ENCODE measurements around the gene RNF150.

The RNF150 gene

DNA sequence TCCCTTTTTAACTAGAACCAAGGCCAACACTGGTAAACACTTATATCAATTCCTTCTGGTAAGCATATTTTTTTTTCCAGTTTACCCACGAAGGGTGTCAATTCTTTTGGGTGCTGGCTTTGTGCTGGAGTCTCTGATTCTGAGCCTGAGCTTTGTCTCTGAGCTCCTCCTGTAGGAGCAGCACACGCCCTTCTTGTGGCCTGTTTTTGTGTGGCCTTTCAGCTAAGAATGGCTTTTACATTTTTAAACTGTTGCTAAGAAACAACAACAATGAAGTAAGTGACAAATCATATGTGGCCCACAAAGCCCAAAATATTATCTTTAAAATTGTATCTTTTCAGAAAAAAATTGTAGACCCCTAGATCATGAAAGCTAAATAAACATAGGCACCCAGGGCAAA lies 279.1 kb downstream of the RNF150 start:
- Histone ChIP-seq H3K27ac (no peak overlapping the region), H3K9me3 (no peaks in the 10 kb centered on the region), H3K27me3 (no peaks in the 10 kb centered on the region), H3K4me3 (ENCODE audit: low read depth in 1 of 2, low read length in 1 of 2) (no peak overlapping the region), H3K4me1 (ENCODE audit: control insufficient read depth in 1 of 2, insufficient read depth in 1 of 2, low read depth in 1 of 2, low read length in 1 of 2) (no peaks in the 10 kb centered on the region), H3K36me3 (no peaks in the 10 kb centered on the region)
- TF ChIP-seq, protein P1, sequence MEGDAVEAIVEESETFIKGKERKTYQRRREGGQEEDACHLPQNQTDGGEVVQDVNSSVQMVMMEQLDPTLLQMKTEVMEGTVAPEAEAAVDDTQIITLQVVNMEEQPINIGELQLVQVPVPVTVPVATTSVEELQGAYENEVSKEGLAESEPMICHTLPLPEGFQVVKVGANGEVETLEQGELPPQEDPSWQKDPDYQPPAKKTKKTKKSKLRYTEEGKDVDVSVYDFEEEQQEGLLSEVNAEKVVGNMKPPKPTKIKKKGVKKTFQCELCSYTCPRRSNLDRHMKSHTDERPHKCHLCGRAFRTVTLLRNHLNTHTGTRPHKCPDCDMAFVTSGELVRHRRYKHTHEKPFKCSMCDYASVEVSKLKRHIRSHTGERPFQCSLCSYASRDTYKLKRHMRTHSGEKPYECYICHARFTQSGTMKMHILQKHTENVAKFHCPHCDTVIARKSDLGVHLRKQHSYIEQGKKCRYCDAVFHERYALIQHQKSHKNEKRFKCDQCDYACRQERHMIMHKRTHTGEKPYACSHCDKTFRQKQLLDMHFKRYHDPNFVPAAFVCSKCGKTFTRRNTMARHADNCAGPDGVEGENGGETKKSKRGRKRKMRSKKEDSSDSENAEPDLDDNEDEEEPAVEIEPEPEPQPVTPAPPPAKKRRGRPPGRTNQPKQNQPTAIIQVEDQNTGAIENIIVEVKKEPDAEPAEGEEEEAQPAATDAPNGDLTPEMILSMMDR (IDR thresholded peaks at IDR 0.05) = no peak

DNA sequence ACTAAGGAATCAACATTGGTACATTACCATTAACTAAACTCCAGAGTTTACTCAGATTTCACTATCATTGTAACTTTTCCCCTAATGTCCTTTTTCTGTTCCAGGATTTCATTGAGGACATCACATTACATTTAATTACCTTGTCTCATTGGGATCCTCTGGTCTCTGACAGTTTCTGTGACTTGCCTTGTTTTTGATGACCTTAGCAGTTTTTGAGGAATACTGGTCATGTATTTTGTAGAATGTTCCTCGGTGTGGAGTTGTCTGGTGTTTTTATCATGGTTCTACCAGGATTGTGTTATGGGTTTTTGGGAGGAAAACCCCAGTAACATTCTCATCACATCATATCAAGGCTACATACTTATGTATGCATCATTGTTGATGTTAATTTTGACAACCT lies 281.5 kb downstream of the RNF150 start:
- TF ChIP-seq, protein P1 (IDR thresholded peaks at IDR 0.05) = no peak
- no peaks in the 10 kb centered on the region for H3K9me3 ChIP-seq
- peaks cover 4% of the 10 kb centered on the region for H3K27me3 ChIP-seq
- H3K4me1 ChIP-seq (ENCODE audit: control insufficient read depth in 1 of 2, insufficient read depth in 1 of 2, low read depth in 1 of 2, low read length in 1 of 2) = no peaks in the 10 kb centered on the region
- H3K4me3 ChIP-seq (ENCODE audit: low read depth in 1 of 2, low read length in 1 of 2) = no peak overlapping the region
- no peaks in the 10 kb centered on the region for H3K36me3 ChIP-seq
- H3K27ac ChIP-seq = no peak overlapping the region

- Histone ChIP-seq H3K27ac (no peak overlapping the region), H3K36me3 (no peaks in the 10 kb centered on the region), H3K4me1 (ENCODE audit: control insufficient read depth in 1 of 2, insufficient read depth in 1 of 2, low read depth in 1 of 2, low read length in 1 of 2) (no peaks in the 10 kb centered on the region), H3K9me3 (no peaks in the 10 kb centered on the region), H3K27me3 (peaks cover 4% of the 10 kb centered on the region), H3K4me3 (ENCODE audit: low read depth in 1 of 2, low read length in 1 of 2) (no peak overlapping the region)
- TF ChIP-seq, protein P1 (IDR thresholded peaks at IDR 0.05) = no peak
Measured at GRCh38 chr4:140851032-140851636, 282.1 kb downstream of the RNF150 start.

DNA sequence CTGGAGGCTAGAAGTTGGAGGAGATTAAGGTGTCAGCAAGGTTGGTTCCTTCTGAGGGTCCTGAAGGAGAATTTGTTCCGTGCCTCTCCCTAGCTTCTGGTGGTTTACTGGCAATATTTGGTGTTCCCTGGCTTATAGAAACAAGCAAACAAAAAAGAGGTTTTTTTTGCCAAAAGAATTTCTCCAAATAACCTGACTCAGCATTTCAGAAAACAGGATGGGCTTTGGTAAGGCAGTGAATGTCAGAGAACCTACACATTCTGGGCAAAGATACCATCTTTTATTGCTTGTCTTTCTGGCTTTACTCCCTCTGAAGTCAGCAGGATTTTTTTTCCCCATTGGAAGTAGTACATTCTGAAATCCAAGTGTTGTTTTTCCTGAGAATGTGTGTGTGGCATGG lies 283.7 kb downstream of the RNF150 start:
- Histone ChIP-seq H3K36me3 (no peaks in the 10 kb centered on the region), H3K27ac (no peak overlapping the region), H3K9me3 (no peaks in the 10 kb centered on the region), H3K4me3 (ENCODE audit: low read depth in 1 of 2, low read length in 1 of 2) (no peak overlapping the region), H3K4me1 (ENCODE audit: control insufficient read depth in 1 of 2, insufficient read depth in 1 of 2, low read depth in 1 of 2, low read length in 1 of 2) (no peaks in the 10 kb centered on the region), H3K27me3 (peaks cover 9% of the 10 kb centered on the region)
- TF ChIP-seq, protein P1 (IDR thresholded peaks at IDR 0.05) = no peak

GRCh38 chr4:140846736-140847135 lies 286.5 kb downstream of the RNF150 start:
- Histone ChIP-seq H3K4me3 (ENCODE audit: low read depth in 1 of 2, low read length in 1 of 2) (no peak overlapping the region), H3K27ac (no peak overlapping the region), H3K36me3 (no peaks in the 10 kb centered on the region), H3K4me1 (ENCODE audit: control insufficient read depth in 1 of 2, insufficient read depth in 1 of 2, low read depth in 1 of 2, low read length in 1 of 2) (no peaks in the 10 kb centered on the region), H3K9me3 (no peaks in the 10 kb centered on the region), H3K27me3 (peaks cover 10% of the 10 kb centered on the region)
- TF ChIP-seq, protein P1 (IDR thresholded peaks at IDR 0.05) = no peak
